Pancreas (tissue), 10 donors: Measurements from ENCODE around the gene SLC25A13. TPM values are rescaled to one million over a fixed set of nuclear protein-coding genes. Genes with fewer than 3 reads are reported as not detected.

Source experiments
- ATAC-seq, 4 donors: fragments of 200-7000 bp; cut with Tn5 transposase; one replicate each; pipeline versions ENCODE4 v1.8.0 to v1.9.1; 2020; ENCODE audit warnings: mild to moderate bottlenecking in 4 of 4, moderate library complexity in 4 of 4
- DNase-seq, 6 donors: peaks; one replicate each; pipeline ENCODE4 v3.0.0-alpha.2; 2020
- FAIRE-seq: peaks from 2 replicates; lab custom pipeline; 2012; peaks lifted over from hg19 to GRCh38; lab: Jason Lieb, UNC
- H3K27ac ChIP-seq, 4 donors: fragments of 200-600 bp; sonication (generic); 1 replicate in 3 of 4; 2 replicates in 1 of 4; pipeline versions ENCODE4 v1.5.0 to v1.8.0; 2020
- H3K27me3 ChIP-seq, 4 donors: fragments of 200-600 bp; one replicate each; pipeline ENCODE4 v1.8.0; 2021
- H3K36me3 ChIP-seq, 3 donors: fragments of 200-600 bp; sonication (generic) in 1 of 3; one replicate each; pipeline versions ENCODE4 v1.5.0 to v1.8.0; 2020 to 2021
- H3K4me1 ChIP-seq, 3 donors: fragments of 200-600 bp; one replicate each; pipeline ENCODE4 v1.8.0; 2021
- H3K4me3 ChIP-seq, 4 donors: fragments of 200-600 bp; sonication (generic) in 2 of 4; one replicate each; pipeline versions ENCODE4 v1.5.0 to v1.8.0; 2020 to 2021
- H3K9me3 ChIP-seq, 4 donors: fragments of 200-600 bp; one replicate each; pipeline ENCODE4 v1.8.0; 2021
- CTCF ChIP-seq, 4 donors: fragments of 200-600 bp; sonication (generic) in 3 of 4; IDR thresholded peaks; one replicate each; pipeline versions ENCODE4 v1.5.0 to v1.8.0; 2021; ENCODE audit warnings: antibody characterized with exemption in 4 of 4
- WGBS, 2 donors: extraction: QIAGEN DNeasy Blood & Tissue Kit; methylation state at CpG; one replicate each; pipeline ENCODE4 v1.1.7; 2013; 5-methylcytosine and 5-hydroxymethylcytosine counted together
- intact Hi-C, 3 donors: fragments of 100-400 bp; cut with DNase I; formaldehyde crosslinking; loops; one replicate each; pipeline versions ENCODE4 v1.11.1 to v1.14.2; 2022
- polyA plus RNA-seq, 2 donors: library from polyadenylated mRNA; stranded (reverse); fragments of 200-250 nt; gene quantifications; one replicate each; pipeline ENCODE4 v1.2.3, GENCODE V29; 2013
- total RNA-seq, 6 donors: library from RNA; stranded (reverse); fragmentation: NEBNext Ultra II Directional in 4 of 6; extraction: Animal tissue kit (Norgen Biotek cat#: 25700) in 4 of 6; gene quantifications; one replicate each; pipeline versions ENCODE4 v1.2.1 to v1.2.4, GENCODE V29; 2021 to 2023
- donor health status: healthy with polysubstance abuse.
- donor health status: DM: no; HTN: no; CAD: no; lungs with moderate emphysema.
- donor health status: DM: no; HTN: no; CAD: no.
- donor health status: control.
- donor health status: control.
- donor health status: Bipolar disorder and iron deficiency.
- donor health status: DM: yes; HTN: yes; CAD: no.
- donor health status: DM: no; HTN: no; CAD: no.
- donor health status: DM: no; HTN: no; CAD: no.
- donor health status: DM: yes; HTN: yes; CAD: no.

The SLC25A13 gene
- total and polyA plus RNA-seq, 8 donors, result 4.2 to 15.0 (median 11.0) TPM

- intact Hi-C loops, result no loop called here
- no peak for ATAC-seq
- no peak for TF ChIP-seq CTCF (IDR thresholded peaks at IDR 0.05)
- no peak for DNase-seq
- no peaks in the 10 kb centered on the region for H3K4me1 ChIP-seq
- no peak overlapping the region for H3K27ac ChIP-seq
- H3K9me3 ChIP-seq, result no peaks in the 10 kb centered on the region
- H3K27me3 ChIP-seq, result no peaks in the 10 kb centered on the region
- no peaks in the 10 kb centered on the region for H3K36me3 ChIP-seq
- WGBS, 2 donors, result 66 to 68% methylated on average over 2 of the region's 2 CpGs
- no peak for FAIRE-seq
- H3K4me3 ChIP-seq, result no peak overlapping the region
Measured at GRCh38 chr7:96248405-96248804, 73.5 kb downstream of the SLC25A13 start.

GRCh38 chr7:96246919-96247318 is 75.0 kb downstream of the SLC25A13 start:
- 89 to 92% methylated on average over 3 of the region's 3 CpGs for WGBS, 2 donors
- no peak overlapping the region for H3K4me3 ChIP-seq
- intact Hi-C loops, result no loop called here
- no peaks in the 10 kb centered on the region for H3K27me3 ChIP-seq
- FAIRE-seq, result no peak
- no peak for TF ChIP-seq CTCF (IDR thresholded peaks at IDR 0.05)
- H3K36me3 ChIP-seq, result no peaks in the 10 kb centered on the region
- H3K27ac ChIP-seq, result no peak overlapping the region
- H3K4me1 ChIP-seq, result no peaks in the 10 kb centered on the region
- no peak for DNase-seq
- no peaks in the 10 kb centered on the region for H3K9me3 ChIP-seq
- peak in 1 of 4 donors; percentile 63 for ATAC-seq

GRCh38 chr7:96244992-96245292 is 77.0 kb downstream of the SLC25A13 start:
- FAIRE-seq (no peak), ATAC-seq (no peak)
- WGBS, 2 donors, result 96 to 97% methylated on average over 2 of the region's 2 CpGs

GRCh38 chr7:96244244-96244991 is 77.5 kb downstream of the SLC25A13 start:
- FAIRE-seq, result no peak
- no peaks in the 10 kb centered on the region for H3K36me3 ChIP-seq
- H3K9me3 ChIP-seq, result no peaks in the 10 kb centered on the region
- intact Hi-C loops, result no loop called here
- H3K27ac ChIP-seq, result no peak overlapping the region
- H3K4me3 ChIP-seq, result no peak overlapping the region
- no peak for DNase-seq
- no peaks in the 10 kb centered on the region for H3K4me1 ChIP-seq
- no peak for TF ChIP-seq CTCF (IDR thresholded peaks at IDR 0.05)
- ATAC-seq, result no peak
- WGBS, 2 donors, result 79 to 87% methylated on average over 6 of the region's 6 CpGs
- no peaks in the 10 kb centered on the region for H3K27me3 ChIP-seq

More at GRCh38 chr7:96244992-96245292, 77.0 kb downstream of the SLC25A13 start:
- Histone ChIP-seq H3K9me3 (no peaks in the 10 kb centered on the region), H3K27me3 (no peaks in the 10 kb centered on the region), H3K4me3 (no peak overlapping the region), H3K27ac (no peak overlapping the region), H3K36me3 (no peaks in the 10 kb centered on the region), H3K4me1 (no peaks in the 10 kb centered on the region)
- DNase-seq, result no peak
- intact Hi-C loops, result no loop called here
- no peak for TF ChIP-seq CTCF (IDR thresholded peaks at IDR 0.05)

GRCh38 chr7:96243241-96243640 is 78.7 kb downstream of the SLC25A13 start:
- H3K36me3 ChIP-seq, result no peaks in the 10 kb centered on the region

More at GRCh38 chr7:96243241-96243640, 78.7 kb downstream of the SLC25A13 start:
- 89% methylated on average over 2 of the region's 2 CpGs for WGBS, 2 donors
- FAIRE-seq, result no peak
- H3K9me3 ChIP-seq, result no peaks in the 10 kb centered on the region
- intact Hi-C loops, result no loop called here
- H3K4me3 ChIP-seq, result no peak overlapping the region
- no peak for TF ChIP-seq CTCF (IDR thresholded peaks at IDR 0.05)
- ATAC-seq, result no peak
- H3K27ac ChIP-seq, result no peak overlapping the region
- DNase-seq, result no peak
- no peaks in the 10 kb centered on the region for H3K27me3 ChIP-seq
- H3K4me1 ChIP-seq, result no peaks in the 10 kb centered on the region
